GM21619 (cell line): ENCODE data around the gene CFAP119.
"Not testable (repeated sequence)": the region's sequence is repeated elsewhere in the genome, so short reads cannot be mapped to it uniquely, and the experiment has no call there.

Source experiments
- ATAC-seq: cut with Tn5 transposase; IDR thresholded peaks from one replicate; pipeline ENCODE4 v1.9.1; 2021; ENCODE audit not compliant: unreplicated experiment

The CFAP119 gene

DNA sequence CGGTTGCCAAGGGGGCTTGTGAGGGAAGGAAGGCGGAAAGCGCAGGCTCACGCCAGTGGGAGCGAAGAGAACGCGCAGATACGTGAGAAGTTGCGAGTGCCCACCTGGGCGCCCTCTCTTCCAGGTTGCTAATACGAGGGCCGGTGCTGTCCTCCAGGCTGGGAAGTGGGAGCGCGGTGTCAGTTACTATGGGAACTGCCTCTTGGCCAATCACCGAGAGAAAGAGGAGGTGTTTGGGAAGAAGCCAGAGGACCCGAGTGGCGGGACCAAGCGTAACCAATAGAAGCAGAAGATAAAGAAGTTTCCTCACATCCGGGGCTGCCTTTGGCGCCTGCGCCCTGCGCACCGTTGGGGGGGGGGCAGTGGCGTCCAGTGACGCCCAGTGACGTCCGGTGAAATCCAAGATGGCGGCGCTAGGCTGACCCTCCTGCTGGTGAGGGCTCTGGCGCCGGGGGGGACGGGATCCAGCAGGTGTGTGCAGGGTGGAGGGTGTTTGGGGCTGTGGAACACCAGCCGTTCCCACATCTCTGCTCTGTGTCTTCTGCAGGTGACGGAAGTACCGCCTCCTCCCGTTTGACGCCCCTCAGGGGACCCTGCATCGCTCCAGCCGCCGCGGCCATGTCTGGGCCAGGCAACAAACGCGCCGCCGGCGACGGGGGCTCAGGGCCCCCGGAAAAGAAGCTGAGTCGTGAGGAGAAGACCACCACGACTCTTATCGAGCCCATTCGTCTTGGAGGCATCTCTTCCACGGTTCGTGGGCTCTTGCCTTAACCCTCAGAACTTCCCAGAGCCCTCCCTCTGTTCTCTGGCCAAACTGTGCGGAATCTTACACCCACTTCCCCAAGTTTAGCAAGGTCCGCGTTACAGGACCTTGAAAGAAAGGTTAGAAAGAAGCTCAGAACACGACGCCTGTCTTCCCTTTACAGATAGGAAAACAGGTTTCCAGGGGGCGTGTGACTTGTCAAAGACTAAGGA lies at the start of gene CFAP119, which contains the start of gene RNF40:
TSS of gene CFAP119 (minus strand) at position 135 of the 975 bp plus-strand sequence. CDS start 314 bp downstream, outside the sequence.
TSS of gene RNF40 (plus strand) at position 395 of the 975 bp plus-strand sequence. CDS start at position 619, 224 bp downstream.
- ATAC-seq = peak; percentile 83

DNA sequence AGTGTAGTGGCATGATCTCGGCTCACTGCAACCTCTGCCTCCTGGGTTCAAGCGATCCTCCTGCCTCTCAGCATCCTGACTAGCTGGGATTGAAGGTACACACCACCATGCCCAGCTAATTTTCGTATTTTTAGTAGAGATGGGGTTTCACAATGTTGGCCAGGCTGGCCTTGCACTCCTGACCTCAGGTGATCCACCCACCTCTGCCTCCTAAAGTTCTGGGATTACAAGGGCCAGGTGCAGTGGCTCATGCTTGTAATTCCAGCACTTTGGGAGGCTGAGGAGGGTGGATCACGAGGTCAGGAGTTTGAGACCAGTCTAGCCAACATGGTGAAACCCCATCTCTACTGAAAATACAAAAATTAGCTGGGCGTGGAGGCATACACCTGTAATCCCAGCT lies 47.8 kb upstream of the CFAP119 start:
- not testable (repeated sequence) for ATAC-seq

DNA sequence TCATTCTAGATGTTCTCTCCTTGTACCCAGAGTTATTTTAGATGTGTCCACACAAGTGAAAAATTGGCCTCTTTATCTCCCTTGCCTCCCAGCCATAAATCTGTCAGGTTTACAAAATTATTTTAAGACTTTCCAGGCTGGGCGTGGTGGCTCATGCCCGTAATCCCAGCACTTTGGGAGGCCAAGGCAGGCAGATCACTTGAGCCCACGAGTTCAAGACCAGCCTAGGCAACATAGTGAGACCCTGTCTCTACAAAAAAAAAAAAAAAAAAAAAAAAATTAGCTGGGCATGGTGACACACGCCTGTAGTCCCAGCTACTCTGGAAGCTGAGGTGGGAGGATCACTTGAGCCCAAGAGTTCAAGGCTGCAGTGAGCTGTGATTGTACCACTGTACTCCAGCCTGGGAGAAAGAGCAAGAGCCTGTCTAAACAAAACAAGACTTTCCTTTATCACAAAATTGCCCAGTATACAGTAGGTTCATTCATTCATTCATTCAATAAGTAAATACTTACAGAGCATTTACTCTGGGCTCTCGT lies 47.1 kb upstream of the CFAP119 start:
- not testable (repeated sequence) for ATAC-seq

DNA sequence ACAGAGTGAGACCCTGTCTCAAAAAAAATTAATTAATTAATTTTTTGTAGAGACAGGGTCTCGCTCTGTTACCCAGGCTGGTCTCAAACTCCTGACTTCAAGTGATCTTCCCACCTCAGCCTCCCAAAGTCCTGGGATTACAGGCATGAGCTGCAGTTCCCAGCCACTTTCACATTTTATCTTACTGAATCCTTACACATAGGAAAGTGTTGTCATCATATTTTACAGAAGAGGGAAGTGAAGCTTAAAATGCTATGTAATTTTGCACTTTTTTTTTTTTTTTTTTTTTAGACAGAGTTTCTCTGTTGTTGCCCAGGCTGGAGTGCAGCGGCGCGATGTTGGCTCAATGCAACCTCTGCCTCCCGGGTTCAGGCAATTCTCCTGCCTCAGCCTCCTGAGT lies 46.3 kb upstream of the CFAP119 start:
- no peak for ATAC-seq

DNA sequence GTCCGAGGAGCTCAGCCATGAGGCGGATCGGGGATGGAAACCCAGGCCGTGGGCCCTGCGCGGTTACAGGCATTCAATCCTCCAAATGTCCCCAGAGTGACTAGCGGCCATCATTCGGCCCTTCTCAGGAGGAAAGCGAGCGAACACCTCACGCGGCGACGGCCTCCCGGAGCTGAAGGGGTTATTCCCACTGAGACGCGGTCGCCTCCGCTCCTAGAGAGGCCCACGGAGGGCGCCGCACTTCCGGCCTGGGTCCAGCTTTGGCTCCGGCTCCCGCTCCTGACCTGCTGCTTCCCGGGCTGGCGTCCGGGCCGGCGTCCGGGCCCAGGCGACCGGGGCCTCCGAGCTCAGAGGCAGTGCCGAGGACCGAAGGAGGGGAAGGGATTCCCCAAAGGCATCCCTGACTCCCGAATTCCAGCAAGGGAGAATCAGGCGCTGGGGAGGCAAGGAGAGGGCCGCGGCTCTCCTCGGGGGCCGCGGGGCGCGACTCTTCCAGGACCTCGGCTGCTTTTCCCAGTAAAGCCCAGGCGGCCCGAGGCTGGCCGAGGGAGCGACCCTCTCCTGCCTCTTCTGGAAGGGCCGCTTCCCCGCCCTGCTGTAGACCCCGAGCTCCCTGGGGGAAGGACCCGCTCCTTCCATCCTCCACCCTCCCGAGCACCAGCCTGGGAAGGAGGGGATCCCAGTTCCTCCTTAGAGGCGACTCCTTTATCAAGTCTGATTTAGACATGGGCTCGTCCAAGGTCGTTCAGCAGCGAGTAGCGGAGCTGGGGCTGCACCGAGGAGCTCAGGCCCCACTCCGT lies 43.7 kb upstream of the CFAP119 start:
- no peak for ATAC-seq

DNA sequence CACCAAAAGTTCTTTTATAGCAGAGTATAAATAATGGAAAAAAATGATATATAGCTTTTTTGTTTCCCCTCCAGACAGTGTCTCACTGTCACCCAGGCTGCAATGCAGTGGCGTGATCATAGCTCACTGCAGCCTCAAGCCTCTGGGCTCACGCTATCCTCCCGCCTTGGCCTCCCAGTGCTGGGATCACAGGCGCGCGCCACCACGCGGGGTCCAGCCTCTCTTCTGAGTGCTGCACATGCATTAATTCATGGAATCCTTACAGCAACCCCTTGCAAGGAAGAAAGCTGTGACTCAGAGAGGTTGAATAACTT lies 43.2 kb upstream of the CFAP119 start:
- no peak for ATAC-seq

DNA sequence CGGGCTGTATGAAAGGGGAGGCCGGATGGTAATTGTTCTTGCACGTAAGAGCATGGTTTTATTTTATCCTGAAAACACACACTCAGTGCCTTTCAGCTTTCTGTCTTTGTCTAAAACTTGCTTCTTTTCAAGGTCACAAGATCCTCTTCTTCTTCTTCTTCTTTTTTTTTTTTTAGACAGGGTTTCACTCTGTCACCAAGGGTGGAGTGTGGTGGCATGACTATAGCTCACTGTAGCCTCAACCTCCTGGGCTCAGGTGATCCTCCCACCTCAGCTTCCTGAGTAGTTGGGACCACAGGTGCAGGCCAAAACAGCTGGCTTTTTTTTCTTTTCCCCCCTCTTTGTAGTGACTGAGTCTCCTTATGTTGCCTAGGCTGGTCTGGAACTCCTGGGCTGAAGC lies 41.1 kb upstream of the CFAP119 start:
- ATAC-seq = no peak

DNA sequence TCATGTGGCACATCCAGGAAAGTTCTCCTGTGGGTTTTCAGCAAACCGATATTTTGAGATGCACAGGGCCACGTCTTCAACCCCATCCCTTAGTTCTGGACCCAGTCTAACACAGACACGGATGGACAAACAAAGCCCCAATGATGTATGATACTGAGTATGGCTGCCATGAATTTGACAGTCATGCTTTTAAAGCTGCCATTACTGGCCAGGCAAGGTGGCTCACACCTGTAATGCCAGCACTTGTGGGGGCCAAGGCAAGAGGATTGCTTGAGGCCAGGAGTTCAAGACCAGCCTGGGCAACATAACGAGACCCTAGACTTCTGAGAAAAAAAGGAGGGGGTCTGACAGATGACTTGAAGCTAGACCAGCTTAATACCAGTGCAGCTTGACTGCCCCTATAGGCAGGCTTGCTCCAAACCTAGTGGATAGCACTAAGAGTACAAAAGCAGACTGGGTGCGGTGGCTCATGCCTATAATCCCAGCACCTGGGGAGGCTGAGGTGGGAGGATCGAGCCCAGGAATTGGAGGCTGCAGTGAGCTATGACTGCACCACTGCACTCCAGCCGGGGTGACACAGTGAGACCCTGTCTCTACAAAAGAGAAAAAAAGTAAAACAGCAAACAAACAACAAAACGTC lies 35.9 kb upstream of the CFAP119 start:
- ATAC-seq = no peak

DNA sequence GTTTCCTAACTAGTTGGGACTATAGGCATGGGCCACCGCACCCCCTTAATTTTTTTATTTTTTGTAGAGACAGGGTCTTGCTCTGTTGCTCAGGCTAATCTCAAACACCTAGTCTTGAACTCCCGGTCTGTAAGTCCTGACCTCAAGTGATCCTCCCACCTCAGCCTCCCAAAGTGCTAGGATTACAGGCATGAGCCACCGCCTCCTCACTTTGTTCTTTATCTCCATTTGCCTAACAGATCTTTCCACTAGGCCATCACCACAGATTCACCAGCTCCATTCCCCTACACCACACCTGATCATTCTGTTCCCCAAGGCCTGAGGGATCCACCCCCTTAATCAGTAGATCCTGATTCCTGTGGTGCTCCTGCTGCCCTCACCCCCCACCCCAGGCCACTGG lies 32.8 kb upstream of the CFAP119 start:
- no peak for ATAC-seq

DNA sequence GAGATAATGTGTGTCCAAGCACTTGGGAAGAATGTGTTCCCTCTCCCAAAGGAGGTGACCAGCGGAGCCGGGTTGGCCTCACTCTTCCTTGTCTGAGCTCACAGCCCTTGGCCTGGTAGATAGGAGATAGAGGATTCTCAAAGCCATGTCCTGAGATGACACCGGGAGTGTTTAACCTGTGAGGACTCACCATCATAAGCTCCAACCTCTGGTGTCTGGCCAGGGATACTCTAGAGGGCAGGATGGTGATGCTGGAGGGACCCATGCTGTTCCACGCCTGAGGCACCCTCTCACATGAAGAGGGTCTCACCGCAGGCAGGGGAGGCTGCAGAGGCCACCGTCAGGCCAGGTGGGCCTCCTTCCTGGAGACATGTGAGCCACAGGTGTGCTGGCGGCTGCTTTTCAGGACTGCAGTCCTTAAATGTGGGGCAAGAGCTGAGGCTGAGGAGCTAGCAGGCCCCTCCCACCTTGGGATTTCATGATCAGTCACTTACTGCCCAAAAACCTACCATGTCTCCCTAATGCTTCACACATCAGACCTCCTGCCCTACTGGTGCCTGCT lies 31.7 kb upstream of the CFAP119 start:
- ATAC-seq = no peak

DNA sequence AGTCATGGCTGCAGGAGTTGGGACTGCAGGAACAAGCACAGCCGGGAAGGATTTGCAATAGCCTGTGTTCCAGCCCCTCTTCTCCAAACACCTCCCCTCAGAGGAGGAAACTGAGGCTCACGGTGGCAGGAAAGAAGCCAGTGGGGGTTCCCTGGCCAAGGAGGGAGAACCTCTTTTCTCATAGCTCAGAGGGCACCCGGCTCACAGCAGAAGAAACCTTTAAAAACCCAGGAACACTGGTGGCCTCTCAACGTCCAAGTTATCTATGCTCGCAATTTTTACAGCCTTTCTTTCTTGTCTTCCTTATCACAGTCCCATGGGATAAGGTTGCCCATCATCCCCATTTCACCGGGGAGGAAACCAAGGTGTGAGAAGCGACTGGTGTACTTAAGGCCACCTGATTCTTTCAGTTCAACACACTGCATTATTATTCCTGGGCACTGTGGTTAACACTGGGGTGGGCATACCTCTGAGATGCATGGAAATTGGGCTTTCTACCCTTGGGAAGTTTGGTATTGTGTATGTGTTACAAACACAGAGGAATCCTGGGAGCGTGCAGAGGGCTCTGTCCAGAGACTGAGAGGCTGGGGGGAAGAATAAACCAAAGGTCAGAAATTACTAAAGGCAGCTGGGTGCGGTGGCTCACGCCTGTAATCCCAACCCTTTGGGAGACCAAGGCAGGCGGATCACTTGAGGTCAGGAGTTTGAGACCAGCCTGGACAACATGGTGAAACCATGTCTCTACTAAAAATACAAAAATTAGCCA lies 25.9 kb upstream of the CFAP119 start:
- ATAC-seq = no peak

DNA sequence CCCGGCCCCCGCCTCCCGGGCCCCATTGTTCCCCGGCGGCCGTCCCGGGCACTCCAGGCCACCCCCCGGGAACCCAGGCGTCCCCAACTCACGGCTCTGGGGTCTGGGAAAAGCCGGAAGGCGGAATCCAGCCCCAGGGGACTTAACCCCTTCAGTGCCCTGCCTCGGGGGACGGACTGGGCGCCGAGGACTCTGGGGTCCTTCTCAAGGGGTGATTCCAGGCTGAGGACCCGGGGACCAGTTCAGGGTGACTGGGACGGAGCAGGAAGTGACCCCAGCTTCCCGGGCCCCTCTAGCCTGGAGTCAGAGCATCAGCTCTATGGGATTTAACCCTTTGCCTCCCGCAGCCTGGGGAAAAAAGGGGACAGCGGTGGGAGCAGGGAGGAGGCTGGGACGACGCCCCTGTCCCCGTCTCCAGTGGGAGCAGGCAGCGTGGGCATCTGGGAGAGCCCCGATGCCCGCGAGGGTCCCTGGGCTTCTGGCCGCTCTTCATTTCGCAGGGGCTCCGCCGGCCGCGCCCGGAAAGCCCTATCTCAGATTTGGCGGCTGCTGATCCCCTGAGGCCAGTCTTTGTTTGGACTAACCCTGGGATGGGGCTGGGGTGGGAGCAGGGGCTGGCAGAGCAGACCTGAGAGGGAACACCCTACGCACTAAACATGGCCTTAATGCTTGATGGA lies 25.2 kb upstream of the CFAP119 start, which contains the start of gene ZNF629:
TSS of gene ZNF629 (minus strand) at position 270 of the 677 bp plus-strand sequence. CDS start 2,723 bp downstream, outside the sequence.
- ATAC-seq = no peak

DNA sequence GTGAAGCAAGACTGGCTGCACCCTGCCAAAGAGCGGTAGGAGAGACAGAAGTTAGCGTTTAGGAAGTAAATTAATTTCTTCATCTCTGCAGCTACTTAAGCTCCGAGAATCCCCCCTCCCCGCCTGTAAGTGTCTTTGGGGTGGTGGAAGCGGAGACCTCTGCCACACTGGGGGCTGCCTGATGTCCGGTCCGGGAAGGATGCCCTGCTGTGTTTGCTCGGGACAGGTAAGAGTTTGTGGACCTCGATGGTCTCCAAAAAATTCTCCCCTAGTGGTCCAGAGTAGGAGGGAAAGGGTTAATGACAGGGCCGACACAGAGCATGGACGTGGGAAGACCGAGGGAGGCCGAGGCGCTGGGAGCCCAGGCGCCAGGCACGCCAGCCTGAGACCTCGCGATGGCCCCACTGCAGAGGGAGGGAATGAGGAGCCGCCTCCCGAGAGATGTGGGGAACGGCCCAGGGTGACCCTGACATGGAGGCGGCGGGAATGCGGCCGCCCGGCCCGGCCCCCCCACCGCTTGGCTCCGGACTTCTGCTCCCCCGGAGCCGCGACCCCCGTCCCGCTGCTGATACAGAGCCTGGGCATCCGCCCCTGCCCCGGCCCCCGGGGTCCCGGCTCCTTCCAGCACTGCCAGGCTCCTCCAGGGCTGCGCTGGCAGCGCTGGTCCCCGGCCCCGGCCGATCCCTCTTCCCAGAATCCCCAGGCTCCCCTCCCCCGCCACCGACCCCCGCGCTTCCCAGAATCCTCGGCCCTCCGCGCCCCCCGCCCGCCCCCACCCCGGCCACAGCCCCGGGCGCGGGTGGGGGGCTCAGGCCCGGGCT lies 24.5 kb upstream of the CFAP119 start:
- no peak for ATAC-seq

DNA sequence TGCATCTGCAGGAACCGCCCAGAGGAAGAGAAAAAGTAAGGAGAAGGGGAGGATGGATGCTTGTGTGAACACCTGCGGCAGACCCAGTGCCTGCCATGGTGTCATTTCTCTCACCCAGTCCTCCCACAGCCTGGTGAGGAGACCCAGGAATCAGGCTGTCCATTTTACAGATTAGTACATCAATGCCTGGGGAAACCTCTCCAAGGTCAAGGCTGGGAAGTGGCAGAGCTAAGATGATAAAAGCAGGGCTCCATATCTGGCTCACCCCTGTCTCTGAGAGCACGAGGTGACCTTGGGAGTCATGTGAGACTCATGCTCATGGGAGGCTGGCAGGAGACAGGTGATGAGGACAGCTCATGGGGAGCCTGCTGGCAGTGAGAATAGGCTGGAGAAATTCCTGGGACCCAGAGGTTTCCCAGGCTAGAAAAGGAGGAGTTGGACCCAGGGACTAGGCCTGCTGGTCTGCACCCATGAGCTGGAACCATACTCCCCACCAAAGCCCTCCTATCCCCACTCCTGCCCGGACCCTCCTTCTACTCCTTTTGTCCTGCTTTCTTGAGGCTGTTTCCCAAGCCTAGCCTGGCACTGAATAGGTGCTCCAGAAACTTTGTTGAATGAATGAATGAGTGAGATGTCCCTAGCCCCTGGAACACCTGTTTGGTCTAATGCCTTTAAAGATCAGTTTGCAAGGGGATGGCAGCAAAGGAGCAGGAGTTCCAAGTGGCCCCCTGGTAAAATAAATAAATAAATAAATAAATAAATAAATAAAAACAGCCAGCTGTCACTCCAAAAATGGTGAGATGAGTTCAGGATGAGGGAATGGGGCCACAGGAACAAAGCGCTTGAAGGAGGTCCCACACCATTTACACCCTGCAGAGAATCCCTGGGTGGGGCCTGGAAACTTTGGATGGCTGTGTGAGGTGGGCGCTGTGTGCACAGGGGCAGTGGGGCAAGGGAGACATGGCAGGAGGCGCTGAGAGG lies 23.6 kb upstream of the CFAP119 start:
- no peak for ATAC-seq

DNA sequence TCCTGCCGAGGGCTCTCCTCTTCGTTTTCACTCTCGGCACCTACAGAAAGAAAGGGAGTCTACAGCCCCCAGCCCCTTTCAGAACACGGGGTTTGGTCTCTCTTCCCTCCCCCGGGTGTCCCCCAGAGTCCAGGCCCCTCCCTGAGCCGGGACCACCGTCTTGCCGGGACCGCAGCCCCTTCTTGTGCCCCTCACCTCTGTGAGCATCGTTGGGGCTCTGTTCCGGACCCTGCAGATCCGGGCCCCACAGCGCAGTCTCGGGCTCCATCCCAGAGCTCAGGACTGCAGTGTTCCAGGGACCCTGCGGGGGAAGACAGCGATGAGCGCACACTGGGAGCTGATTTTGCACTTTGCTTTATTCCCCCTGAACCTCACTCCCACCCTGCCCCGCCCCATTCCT lies 22.4 kb upstream of the CFAP119 start:
- ATAC-seq = no peak

DNA sequence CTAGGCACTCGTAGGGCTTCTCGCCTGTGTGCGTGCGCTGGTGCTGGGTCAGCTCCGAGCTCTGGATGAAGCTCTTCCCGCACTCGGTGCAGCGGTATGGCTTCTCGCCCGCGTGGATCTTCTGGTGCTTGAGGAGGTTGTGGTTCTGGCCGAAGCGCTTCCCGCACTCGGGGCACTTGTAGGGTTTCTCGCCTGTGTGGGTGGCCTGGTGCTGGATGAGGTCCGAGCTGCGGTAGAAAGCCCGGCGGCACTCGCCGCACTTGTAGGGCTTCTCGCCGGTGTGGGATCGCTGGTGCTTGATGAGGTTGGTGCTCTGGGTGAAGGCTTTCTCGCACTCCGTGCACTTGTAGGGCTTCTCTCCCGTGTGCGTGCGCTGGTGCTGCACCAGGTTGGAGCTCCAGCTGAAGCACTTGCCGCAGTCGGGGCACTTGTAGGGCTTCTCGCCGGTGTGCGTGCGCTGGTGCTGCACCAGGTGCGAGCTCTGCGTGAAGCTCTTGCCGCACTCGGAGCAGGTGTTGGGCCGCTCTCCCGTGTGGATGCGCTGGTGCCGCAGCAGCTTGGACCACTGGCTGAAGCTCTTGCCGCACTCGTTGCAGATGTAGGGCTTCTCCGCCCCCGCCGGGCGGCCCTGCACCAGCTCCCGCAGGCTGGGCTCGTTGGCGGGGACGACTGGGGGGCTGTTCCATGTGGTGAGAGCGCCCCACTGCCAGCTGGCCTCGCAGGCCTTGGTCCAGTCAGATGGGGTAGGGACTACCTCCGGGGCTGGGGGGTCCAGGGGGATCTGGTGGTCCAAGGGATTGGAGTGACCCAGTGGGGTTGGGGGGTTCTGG lies 21.6 kb upstream of the CFAP119 start:
- ATAC-seq = no peak
